WI38 (cell line): Measurements from ENCODE around the gene TMEM204.

Experiments
- H3K4me3 ChIP-seq: 2 replicates; pipeline ENCODE4 v1.5.1; 2011; ENCODE audit warnings: low read depth, mild to moderate bottlenecking, control low read depth, low read length
- TF ChIP-seq, protein P1 (sequence below): IDR thresholded peaks from 2 replicates; pipeline ENCODE4 v1.5.1; 2012; ENCODE audit warnings: low read depth, mild to moderate bottlenecking, control low read depth, low read length

Gene TMEM204

DNA sequence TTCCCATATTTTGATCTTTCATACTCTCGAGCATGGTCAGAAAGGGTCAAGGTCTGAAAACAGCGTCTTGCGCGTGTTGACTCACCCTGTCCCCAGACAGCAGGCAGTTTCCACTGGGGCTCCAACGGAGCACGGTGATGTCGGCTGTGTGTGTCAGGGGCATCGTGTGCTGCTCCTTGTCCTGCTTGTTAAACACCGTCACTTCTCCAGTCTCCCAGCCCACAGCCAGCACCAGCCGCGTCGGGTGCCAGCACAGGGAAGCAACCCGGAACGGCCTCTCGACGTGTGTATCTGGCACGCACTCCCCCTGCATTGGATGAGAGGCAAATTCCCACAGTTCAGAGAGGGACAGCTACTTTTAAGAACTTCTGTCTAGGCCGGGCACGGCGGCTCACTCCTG lies 68.8 kb downstream of the TMEM204 start:
- TF ChIP-seq, protein P1, sequence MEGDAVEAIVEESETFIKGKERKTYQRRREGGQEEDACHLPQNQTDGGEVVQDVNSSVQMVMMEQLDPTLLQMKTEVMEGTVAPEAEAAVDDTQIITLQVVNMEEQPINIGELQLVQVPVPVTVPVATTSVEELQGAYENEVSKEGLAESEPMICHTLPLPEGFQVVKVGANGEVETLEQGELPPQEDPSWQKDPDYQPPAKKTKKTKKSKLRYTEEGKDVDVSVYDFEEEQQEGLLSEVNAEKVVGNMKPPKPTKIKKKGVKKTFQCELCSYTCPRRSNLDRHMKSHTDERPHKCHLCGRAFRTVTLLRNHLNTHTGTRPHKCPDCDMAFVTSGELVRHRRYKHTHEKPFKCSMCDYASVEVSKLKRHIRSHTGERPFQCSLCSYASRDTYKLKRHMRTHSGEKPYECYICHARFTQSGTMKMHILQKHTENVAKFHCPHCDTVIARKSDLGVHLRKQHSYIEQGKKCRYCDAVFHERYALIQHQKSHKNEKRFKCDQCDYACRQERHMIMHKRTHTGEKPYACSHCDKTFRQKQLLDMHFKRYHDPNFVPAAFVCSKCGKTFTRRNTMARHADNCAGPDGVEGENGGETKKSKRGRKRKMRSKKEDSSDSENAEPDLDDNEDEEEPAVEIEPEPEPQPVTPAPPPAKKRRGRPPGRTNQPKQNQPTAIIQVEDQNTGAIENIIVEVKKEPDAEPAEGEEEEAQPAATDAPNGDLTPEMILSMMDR, result no peak
- no peak overlapping the region for H3K4me3 ChIP-seq
